DOHH2 (cell line): ENCODE data around the gene TUBB3.

Experiments
- CTCF ChIP-seq: fragments of 200-600 bp; sonication (generic); IDR thresholded peaks from one replicate; pipeline ENCODE4 v1.5.1; 2014; ENCODE audit warnings: antibody characterized with exemption, mild to moderate bottlenecking, low read depth, low read length; ENCODE audit not compliant: poor library complexity, severe bottlenecking
- EZH2phosphoT487 ChIP-seq: fragments of 200-600 bp; sonication (generic); IDR thresholded peaks from 2 replicates; pipeline ENCODE4 v1.6.1; 2017; ENCODE audit warnings: borderline replicate concordance, mild to moderate bottlenecking, antibody characterized with exemption, low read length, moderate library complexity, mixed read lengths

GRCh38 chr16:89964201-89964600 is 41.1 kb downstream of the TUBB3 start:
- TF ChIP-seq CTCF (no peak), EZH2phosphoT487 (no peak)
